Endodermal cell (in vitro differentiated cells): ENCODE data around the gene CTNNA1. TPM values are rescaled to one million over a fixed set of nuclear protein-coding genes. Genes with fewer than 3 reads are reported as not detected.
"Not testable (repeated sequence)": the region's sequence is repeated elsewhere in the genome, so short reads cannot be mapped to it uniquely, and the experiment has no call there.

ENCODE experiments used
- DNase-seq: peaks from one replicate; pipeline ENCODE4 v3.0.0-alpha.2; 2017
- H3K27ac ChIP-seq: 2 replicates; pipeline ENCODE4 v1.5.1; 2013; ENCODE audit warnings: mild to moderate bottlenecking, low read depth, low read length, moderate library complexity
- H3K27me3 ChIP-seq: 2 replicates; pipeline ENCODE4 v1.6.1; 2013; ENCODE audit warnings: mild to moderate bottlenecking, low read length, moderate library complexity; ENCODE audit not compliant: insufficient read depth, control insufficient read depth, poor library complexity, severe bottlenecking
- H3K36me3 ChIP-seq: 2 replicates; pipeline ENCODE4 v1.7.0; 2013; ENCODE audit warnings: mild to moderate bottlenecking, low read length, moderate library complexity; ENCODE audit not compliant: control insufficient read depth, insufficient read depth
- H3K4me1 ChIP-seq: one replicate; pipeline ENCODE4 v1.7.0; 2013; ENCODE audit warnings: low read length; ENCODE audit not compliant: control insufficient read depth, insufficient read depth
- H3K4me3 ChIP-seq: 2 replicates; pipeline ENCODE4 v1.5.1; 2013; ENCODE audit warnings: mild to moderate bottlenecking, low read length, moderate library complexity
- H3K9ac ChIP-seq: 2 replicates; pipeline ENCODE4 v1.6.1; 2013; ENCODE audit warnings: mild to moderate bottlenecking, low read length, moderate library complexity; ENCODE audit not compliant: poor library complexity, severe bottlenecking; ENCODE audit errors: extremely low read depth
- H3K9me3 ChIP-seq: 2 replicates; pipeline ENCODE4 v1.6.1; 2013; ENCODE audit warnings: mild to moderate bottlenecking, low read length, moderate library complexity; ENCODE audit not compliant: control insufficient read depth
- H3K27ac Mint-ChIP-seq: 2 replicates; pipeline ENCODE4 v1.8.0; 2020; ENCODE audit warnings: mixed read lengths
- H3K27me3 Mint-ChIP-seq: 2 replicates; pipeline ENCODE4 v1.8.0; 2021; ENCODE audit warnings: mild to moderate bottlenecking, mixed read lengths; ENCODE audit not compliant: insufficient read depth
- H3K36me3 Mint-ChIP-seq: 2 replicates; pipeline ENCODE4 v1.8.0; 2020; ENCODE audit warnings: low read depth, mixed read lengths
- H3K4me1 Mint-ChIP-seq: 2 replicates; pipeline ENCODE4 v1.8.0; 2020; ENCODE audit warnings: mixed read lengths
- H3K4me3 Mint-ChIP-seq: 2 replicates; pipeline ENCODE4 v1.8.0; 2020; ENCODE audit warnings: mild to moderate bottlenecking, moderate library complexity, mixed read lengths
- H3K9me3 Mint-ChIP-seq: 2 replicates; pipeline ENCODE4 v1.8.0; 2020; ENCODE audit warnings: mild to moderate bottlenecking, mixed read lengths
- WGBS, 2 experiments: methylation state at CpG; one replicate each; pipeline versions ENCODE4 v1.1.5 to v1.1.7; 2013; ENCODE audit warnings: missing lambda C conversion rate in 2 of 2, mixed read lengths in 1 of 2; ENCODE audit not compliant: insufficient coverage in 1 of 2, insufficient read length in 1 of 2; 5-methylcytosine and 5-hydroxymethylcytosine counted together
- total RNA-seq, 2 donors: library from RNA; stranded (reverse); fragmentation: NEBNext Ultra II Directional in 1 of 2; extraction: Animal tissue kit (Norgen Biotek cat#: 25700) in 1 of 2; gene quantifications; 2 replicates in 1 of 2; 3 replicates in 1 of 2; pipeline ENCODE4 v1.2.1, GENCODE V29; 2021
- TF ChIP-seq, protein P1 (sequence below): fragments of 200-600 bp; sonication (generic); conservative IDR thresholded peaks from 2 replicates; pipeline ENCODE4 v1.5.0; 2021; ENCODE audit warnings: antibody characterized with exemption, mild to moderate bottlenecking

CTNNA1 gene
- total RNA-seq, 2 donors from 2014 or later, result 298 to 305 TPM

DNA sequence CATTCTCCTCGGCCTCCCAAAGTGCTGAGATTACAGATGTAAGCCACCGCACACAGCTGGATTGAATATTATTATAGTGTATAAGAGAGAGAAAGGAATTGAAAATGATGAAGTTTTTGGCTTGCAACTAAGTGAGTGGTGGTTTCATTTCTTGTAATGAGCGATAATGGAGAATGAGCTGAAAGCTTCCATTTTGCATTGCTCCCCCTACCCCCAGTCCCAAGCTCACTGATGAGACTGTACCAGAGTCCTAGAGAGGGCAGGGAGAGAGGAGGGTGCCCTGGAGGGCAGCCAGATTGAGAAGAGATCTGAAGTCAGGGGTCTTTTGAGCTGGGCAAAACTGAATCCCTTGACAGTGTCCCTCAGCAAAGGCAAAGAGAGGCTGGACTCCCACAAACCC, 38.5 kb upstream of the CTNNA1 start:
- no peak overlapping the region for H3K9ac ChIP-seq
- WGBS, 2 experiments, result 84 to 96% methylated on average over 2 to 3 of the region's 3 CpGs
- peaks cover 3% of the 10 kb centered on the region for H3K4me1 ChIP-seq
- no peaks in the 10 kb centered on the region for H3K27me3 ChIP-seq
- H3K36me3 ChIP-seq, result no peaks in the 10 kb centered on the region
- no peaks in the 10 kb centered on the region for H3K9me3 ChIP-seq
- Mint-ChIP-seq H3K27me3 (no peaks in the 10 kb centered on the region), H3K4me3 (no peak overlapping the region), H3K4me1 (peaks cover 11% of the 10 kb centered on the region), H3K9me3 (no peaks in the 10 kb centered on the region), H3K36me3 (no peaks in the 10 kb centered on the region), H3K27ac (no peak overlapping the region)
- no peak for DNase-seq
- no peak overlapping the region for H3K4me3 ChIP-seq
- no peak overlapping the region for H3K27ac ChIP-seq
- TF ChIP-seq, protein P1, sequence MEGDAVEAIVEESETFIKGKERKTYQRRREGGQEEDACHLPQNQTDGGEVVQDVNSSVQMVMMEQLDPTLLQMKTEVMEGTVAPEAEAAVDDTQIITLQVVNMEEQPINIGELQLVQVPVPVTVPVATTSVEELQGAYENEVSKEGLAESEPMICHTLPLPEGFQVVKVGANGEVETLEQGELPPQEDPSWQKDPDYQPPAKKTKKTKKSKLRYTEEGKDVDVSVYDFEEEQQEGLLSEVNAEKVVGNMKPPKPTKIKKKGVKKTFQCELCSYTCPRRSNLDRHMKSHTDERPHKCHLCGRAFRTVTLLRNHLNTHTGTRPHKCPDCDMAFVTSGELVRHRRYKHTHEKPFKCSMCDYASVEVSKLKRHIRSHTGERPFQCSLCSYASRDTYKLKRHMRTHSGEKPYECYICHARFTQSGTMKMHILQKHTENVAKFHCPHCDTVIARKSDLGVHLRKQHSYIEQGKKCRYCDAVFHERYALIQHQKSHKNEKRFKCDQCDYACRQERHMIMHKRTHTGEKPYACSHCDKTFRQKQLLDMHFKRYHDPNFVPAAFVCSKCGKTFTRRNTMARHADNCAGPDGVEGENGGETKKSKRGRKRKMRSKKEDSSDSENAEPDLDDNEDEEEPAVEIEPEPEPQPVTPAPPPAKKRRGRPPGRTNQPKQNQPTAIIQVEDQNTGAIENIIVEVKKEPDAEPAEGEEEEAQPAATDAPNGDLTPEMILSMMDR, result no peak

DNA sequence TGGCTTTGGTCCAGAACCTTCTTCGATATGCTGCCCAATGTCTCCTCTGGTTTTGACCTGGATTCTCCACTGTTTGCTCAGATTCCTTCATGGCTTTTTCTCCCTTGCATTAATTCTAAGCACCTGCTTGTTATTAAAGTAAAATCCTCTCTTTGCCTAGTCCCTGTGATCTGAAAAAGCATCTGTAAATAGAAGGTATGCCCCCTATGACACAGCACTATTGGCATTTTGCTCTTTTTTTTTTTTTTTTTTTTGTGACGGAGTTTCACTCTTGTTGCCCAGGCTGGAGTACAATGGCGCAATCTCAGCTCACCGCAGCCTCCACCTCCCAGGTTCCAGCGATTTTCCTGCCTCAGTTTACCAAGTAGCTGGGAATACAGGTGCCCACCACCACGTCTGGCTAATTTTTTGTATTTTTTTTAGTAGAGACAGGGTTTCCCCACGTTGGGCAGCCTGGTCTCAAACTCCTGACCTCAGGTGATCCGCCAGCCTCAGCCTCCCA, 37.2 kb upstream of the CTNNA1 start:
- not testable (repeated sequence) for H3K4me3 ChIP-seq, H3K36me3 Mint-ChIP-seq, H3K9me3 Mint-ChIP-seq, DNase-seq, H3K4me1 ChIP-seq, H3K9ac ChIP-seq, H3K9me3 ChIP-seq, H3K27me3 Mint-ChIP-seq, H3K36me3 ChIP-seq, H3K27ac ChIP-seq, H3K27ac Mint-ChIP-seq, H3K4me3 Mint-ChIP-seq, H3K27me3 ChIP-seq
- WGBS, 2 experiments, result 73 to 79% methylated on average over 6 to 8 of the region's 8 CpGs
- peaks cover 11% of the 10 kb centered on the region for H3K4me1 Mint-ChIP-seq

DNA sequence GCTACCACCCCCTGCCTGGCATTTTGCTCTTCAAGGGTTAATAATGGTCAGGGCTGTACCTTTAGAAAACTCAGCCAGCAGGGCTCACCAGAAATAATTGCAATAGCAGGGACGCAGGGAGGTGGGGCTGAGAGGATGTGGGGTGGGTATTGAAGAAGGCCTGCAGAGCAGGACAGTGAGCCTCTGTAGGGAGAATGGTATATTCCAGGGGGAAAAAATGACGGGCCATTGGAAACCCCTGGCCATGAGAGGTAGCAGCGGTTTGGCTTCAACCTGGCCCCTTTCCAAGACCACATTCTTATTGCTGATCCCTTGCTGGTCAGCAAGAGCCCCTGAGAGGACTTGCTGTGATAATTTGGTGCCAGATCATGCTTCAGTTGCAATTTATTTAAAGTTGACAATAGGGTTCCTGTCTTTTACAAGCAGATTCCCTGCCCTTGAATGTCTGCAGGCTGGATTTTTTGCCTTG, 36.7 kb upstream of the CTNNA1 start:
- peak; percentile 76 for DNase-seq
- no peaks in the 10 kb centered on the region for H3K36me3 Mint-ChIP-seq
- Histone ChIP-seq H3K27me3 (no peaks in the 10 kb centered on the region), H3K9ac (no peak overlapping the region), H3K36me3 (no peaks in the 10 kb centered on the region), H3K4me3 (no peak overlapping the region), H3K9me3 (no peaks in the 10 kb centered on the region), H3K4me1 (peaks cover 3% of the 10 kb centered on the region), H3K27ac (no peak overlapping the region)
- TF ChIP-seq, protein P1, result no peak
- H3K4me1 Mint-ChIP-seq, result peaks cover 11% of the 10 kb centered on the region
- no peaks in the 10 kb centered on the region for H3K27me3 Mint-ChIP-seq
- H3K27ac Mint-ChIP-seq, result peak overlapping the region; percentile 44
- no peaks in the 10 kb centered on the region for H3K9me3 Mint-ChIP-seq
- WGBS, 2 experiments, result 19 to 30% methylated on average over 3 of the region's 3 CpGs
- H3K4me3 Mint-ChIP-seq, result no peak overlapping the region

DNA sequence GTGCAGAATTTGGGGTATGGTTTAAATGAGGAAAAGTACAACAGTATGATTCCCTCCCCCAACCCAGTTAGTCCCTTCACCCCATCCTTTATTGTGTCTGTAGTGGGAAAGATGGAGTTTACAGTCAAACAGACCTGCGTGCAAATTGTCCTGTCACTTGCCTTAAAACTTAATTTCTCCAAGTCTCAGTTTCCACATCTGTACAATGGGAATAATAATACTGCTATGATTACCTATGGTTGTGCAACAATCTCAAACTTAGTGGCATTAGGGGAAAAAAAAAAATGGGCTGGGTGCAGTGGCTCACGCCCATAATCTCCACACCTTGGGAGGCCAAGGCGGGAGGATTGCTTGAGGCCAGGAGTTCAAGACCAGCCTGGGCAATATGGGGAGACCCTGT, 35.8 kb upstream of the CTNNA1 start:
- DNase-seq, result no peak
- Histone ChIP-seq H3K4me1 (peaks cover 3% of the 10 kb centered on the region), H3K4me3 (no peak overlapping the region), H3K27ac (no peak overlapping the region), H3K9me3 (no peaks in the 10 kb centered on the region), H3K27me3 (no peaks in the 10 kb centered on the region), H3K36me3 (no peaks in the 10 kb centered on the region), H3K9ac (no peak overlapping the region)
- 93 to 100% methylated on average over 1 to 3 of the region's 3 CpGs for WGBS, 2 experiments
- Mint-ChIP-seq H3K36me3 (no peaks in the 10 kb centered on the region), H3K27me3 (no peaks in the 10 kb centered on the region), H3K4me3 (no peak overlapping the region), H3K9me3 (no peaks in the 10 kb centered on the region), H3K4me1 (peaks cover 17% of the 10 kb centered on the region), H3K27ac (no peak overlapping the region)
- TF ChIP-seq, protein P1, result no peak
